ENCODE results near the gene MAPK11.

MAPK11 gene

DNA sequence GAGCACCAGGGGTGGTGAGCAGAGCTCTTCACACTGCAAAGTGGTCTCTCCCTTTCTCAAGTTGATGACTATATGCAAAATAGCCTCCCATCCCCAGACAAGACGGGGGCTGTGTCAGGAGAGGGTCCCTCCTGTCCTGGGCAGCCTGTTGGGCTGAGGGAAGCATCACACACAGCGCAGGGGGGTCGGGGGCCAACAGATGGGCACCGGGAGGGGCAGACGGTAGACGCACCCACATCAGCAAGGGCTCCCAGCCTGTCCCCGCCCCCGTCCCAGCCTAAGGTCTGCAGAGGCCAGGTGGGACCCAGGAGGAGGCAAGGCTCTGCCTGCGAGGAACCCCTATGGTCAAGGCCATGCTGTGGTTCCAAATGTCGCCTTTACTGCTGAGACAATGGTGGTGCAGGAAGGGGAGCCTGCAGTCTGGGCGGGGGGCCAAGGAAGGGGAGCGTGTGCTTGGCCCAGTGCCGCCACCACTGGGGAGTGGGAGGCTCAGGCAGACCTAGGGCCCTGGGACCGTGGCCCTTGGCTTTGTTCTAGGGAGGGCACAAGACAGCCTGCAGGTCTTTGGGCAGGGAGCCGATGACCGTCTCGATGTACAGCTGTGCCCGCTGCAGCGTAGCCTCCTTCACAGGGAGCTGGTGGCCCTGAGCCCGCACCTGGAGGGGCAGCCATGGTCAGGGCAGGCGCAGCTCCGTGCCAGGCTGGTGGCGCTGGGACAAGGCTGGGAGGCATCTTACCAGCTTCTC is 41.6 kb upstream of the MAPK11 start:
- no peaks in the 10 kb centered on the region for H3K36me3 Mint-ChIP-seq (ENCODE audit: low read depth)
- no peak overlapping the region for H3K27ac Mint-ChIP-seq
- H3K4me1 Mint-ChIP-seq (ENCODE audit: low read depth), result peaks cover 18% of the 10 kb centered on the region
- peaks cover 6% of the 10 kb centered on the region for H3K27me3 Mint-ChIP-seq
- no peaks in the 10 kb centered on the region for H3K9me3 Mint-ChIP-seq
- H3K4me3 Mint-ChIP-seq, result no peak overlapping the region
- DNase-seq, result no peak

- H3K27ac Mint-ChIP-seq, result no peak overlapping the region
- no peak for DNase-seq
- H3K36me3 Mint-ChIP-seq (ENCODE audit: low read depth), result no peaks in the 10 kb centered on the region
- H3K9me3 Mint-ChIP-seq, result no peaks in the 10 kb centered on the region
- peaks cover 22% of the 10 kb centered on the region for H3K4me1 Mint-ChIP-seq (ENCODE audit: low read depth)
- H3K4me3 Mint-ChIP-seq, result no peak overlapping the region
- peaks cover 10% of the 10 kb centered on the region for H3K27me3 Mint-ChIP-seq
These were observed 40.8 kb upstream of the MAPK11 start for GRCh38 chr22:50310949-50311444.

- Mint-ChIP-seq H3K9me3 (no peaks in the 10 kb centered on the region), H3K27me3 (peaks cover 16% of the 10 kb centered on the region), H3K4me3 (no peak overlapping the region), H3K27ac (no peak overlapping the region), H3K4me1 (ENCODE audit: low read depth) (peaks cover 21% of the 10 kb centered on the region), H3K36me3 (ENCODE audit: low read depth) (no peaks in the 10 kb centered on the region)
- no peak for DNase-seq
These were observed 40.0 kb upstream of the MAPK11 start for GRCh38 chr22:50310031-50310722.

DNA sequence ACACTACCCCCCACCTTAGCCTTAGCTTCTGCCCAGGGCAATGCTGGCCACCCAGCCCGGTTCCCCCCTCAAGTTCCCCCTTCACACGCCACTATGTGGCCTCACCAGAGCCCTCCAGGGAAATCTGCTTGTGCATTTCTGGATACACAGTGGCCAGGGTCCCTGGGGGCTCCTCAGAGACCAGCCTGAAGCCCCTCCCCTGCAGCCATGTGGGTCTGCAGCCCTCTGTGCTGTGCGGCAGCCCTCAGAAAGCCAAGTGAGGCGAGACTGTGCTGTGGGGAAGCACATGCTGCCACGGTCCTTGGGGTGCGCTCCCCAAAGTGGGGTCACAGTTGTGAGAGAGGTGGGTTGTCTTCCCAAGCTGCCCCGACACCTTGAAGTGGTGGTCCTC is 39.4 kb upstream of the MAPK11 start:
- no peak overlapping the region for H3K4me3 Mint-ChIP-seq

DNA sequence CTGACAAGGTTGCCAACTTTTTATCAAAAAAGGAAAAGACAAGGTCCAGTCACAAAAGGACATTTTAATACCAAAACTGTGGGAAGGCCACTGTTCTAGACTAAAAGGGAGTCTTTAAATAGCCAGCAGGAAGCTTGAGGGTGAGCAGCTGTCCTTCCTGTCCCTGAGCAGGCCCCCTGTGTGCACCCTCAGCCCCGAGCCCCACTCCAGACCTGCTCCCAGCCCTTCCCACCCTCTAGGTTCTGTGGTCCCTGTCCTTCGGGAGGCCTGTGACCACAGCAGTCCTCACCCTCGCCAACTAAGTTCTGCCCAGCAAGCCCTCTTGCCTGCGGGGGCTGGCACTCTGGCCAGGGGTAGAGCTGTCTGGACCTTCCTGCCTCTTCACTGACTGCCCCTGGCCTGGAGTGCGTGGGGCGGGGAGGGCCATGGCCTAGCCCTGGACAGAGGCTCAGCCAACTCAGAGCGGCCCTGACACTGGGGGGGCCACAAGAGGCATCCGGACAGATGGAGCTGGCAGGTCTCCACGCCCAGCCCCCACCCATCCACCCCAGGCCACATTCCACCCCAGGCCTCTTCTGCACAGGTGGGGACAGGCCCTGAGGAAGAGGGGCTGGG is 38.9 kb upstream of the MAPK11 start:
- Mint-ChIP-seq H3K27me3 (peaks cover 25% of the 10 kb centered on the region), H3K9me3 (no peaks in the 10 kb centered on the region), H3K36me3 (ENCODE audit: low read depth) (no peaks in the 10 kb centered on the region), H3K27ac (no peak overlapping the region), H3K4me3 (no peak overlapping the region), H3K4me1 (ENCODE audit: low read depth) (peaks cover 12% of the 10 kb centered on the region)
- no peak for DNase-seq

More for the DNA sequence above, 39.4 kb upstream of the MAPK11 start:
- peaks cover 21% of the 10 kb centered on the region for H3K27me3 Mint-ChIP-seq
- H3K27ac Mint-ChIP-seq, result no peak overlapping the region
- H3K9me3 Mint-ChIP-seq, result no peaks in the 10 kb centered on the region
- peaks cover 17% of the 10 kb centered on the region for H3K4me1 Mint-ChIP-seq (ENCODE audit: low read depth)
- H3K36me3 Mint-ChIP-seq (ENCODE audit: low read depth), result no peaks in the 10 kb centered on the region
- DNase-seq, result no peak

- Mint-ChIP-seq H3K4me1 (ENCODE audit: low read depth) (peaks cover 7% of the 10 kb centered on the region), H3K27me3 (peaks cover 27% of the 10 kb centered on the region), H3K27ac (no peak overlapping the region)
These were observed 38.4 kb upstream of the MAPK11 start for GRCh38 chr22:50308597-50308935.

GRCh38 chr22:50307890-50308596 is 37.9 kb upstream of the MAPK11 start:
- peaks cover 6% of the 10 kb centered on the region for H3K4me1 Mint-ChIP-seq (ENCODE audit: low read depth)
- no peaks in the 10 kb centered on the region for H3K9me3 Mint-ChIP-seq

More at GRCh38 chr22:50308597-50308935, 38.4 kb upstream of the MAPK11 start:
- Mint-ChIP-seq H3K4me3 (no peak overlapping the region), H3K36me3 (ENCODE audit: low read depth) (no peaks in the 10 kb centered on the region), H3K9me3 (no peaks in the 10 kb centered on the region)
- no peak for DNase-seq

DNA sequence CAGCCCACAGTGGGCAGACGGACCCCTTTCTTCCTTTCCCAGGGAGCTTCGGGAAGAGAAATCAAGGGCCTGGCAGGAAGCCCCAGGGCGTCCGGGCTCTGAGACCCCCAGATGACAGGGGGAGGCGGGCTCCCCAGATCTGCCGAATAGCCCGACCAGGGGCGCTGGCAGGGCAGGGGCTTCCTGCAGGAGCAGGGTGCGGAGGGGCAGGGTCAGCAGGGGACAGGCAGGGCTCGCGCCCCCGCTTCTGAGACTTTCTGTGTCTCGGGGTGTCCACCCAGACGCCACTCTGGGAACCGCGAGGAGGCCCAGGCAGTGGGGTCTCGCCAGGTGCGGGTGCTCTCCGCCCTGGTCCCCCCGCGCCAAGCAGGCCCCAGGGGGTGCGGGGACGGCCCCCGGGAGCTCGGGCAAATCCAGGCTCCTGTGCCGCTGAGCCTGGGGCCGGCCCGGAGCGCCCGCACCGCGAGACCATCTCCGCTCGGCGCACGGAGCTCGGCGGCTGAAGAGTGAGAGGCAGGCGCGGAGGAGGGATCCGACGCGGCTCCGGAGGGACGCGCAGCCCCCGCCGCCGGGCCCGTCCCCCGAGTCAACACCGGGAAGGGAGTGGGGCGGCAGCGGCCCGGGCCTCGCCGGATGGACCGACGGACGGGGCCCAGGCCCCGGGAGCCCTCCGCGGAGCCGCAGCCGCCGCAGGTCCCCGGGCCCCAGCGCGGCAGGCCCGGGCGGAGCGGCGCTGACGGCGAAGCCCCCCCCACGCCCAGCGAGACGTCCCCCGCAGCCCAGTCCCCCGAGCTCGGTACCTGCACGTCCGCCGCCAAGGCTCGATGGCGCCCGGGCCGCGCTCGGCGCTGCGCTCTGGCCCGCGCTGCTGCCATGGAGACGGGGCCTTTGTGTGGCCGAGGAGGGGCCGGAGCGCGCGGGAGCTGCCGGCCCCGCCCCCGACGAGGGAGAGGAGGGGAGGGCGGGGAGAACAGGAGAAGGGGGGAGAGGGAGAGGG is 36.9 kb upstream of the MAPK11 start, which contains the start of gene PLXNB2:
PLXNB2 (minus strand) TSS at position 894 of the 997 bp plus-strand sequence. CDS start 17,062 bp downstream, outside the sequence.
- H3K4me3 Mint-ChIP-seq, result no peak within 1 kb of the TSS

More at GRCh38 chr22:50307890-50308596, 37.9 kb upstream of the MAPK11 start:
- DNase-seq, result no peak
- H3K27ac Mint-ChIP-seq, result no peak overlapping the region
- H3K27me3 Mint-ChIP-seq, result peaks cover 30% of the 10 kb centered on the region
- no peak overlapping the region for H3K4me3 Mint-ChIP-seq
- H3K36me3 Mint-ChIP-seq (ENCODE audit: low read depth), result no peaks in the 10 kb centered on the region

DNA sequence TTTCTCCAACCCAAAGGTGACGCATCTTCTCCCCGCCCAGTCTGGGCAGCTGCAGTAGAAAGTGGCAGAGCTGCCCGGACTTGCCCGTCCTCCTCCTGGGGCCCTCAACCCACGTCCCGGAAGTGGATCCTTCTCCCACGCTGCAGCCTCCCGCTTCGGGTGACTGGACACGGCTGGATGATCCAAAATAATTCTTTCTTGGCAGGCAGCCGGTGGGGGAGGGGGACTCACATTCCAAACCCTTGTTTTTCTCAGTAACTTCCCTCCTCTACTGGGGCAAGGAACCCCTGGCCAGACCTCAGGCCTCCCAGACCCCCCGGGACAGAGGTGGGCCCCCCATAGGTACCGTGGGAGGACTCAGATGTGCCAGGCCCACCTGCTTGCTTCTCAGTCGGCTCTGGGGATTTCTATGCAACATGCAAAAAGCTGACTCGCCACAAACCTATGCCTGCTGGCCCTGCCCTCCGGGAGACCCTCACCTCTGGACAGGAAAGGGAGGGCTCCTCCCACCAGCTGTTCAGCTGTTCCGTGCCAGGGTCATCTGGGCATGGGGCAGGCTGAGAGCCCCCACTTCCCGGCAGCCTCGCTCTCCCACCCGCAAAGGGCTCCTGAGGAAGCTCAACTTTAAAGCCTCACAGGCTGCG is 35.9 kb upstream of the MAPK11 start:
- Mint-ChIP-seq H3K4me1 (ENCODE audit: low read depth) (peaks cover 6% of the 10 kb centered on the region), H3K27me3 (peaks cover 40% of the 10 kb centered on the region), H3K27ac (no peak overlapping the region), H3K4me3 (peak overlapping the region; percentile 60), H3K9me3 (no peaks in the 10 kb centered on the region), H3K36me3 (ENCODE audit: low read depth) (no peaks in the 10 kb centered on the region)
- no peak for DNase-seq

More for the DNA sequence above, 36.9 kb upstream of the MAPK11 start, which contains the start of gene PLXNB2:
- Mint-ChIP-seq H3K27me3 (peaks cover 35% of the 10 kb centered on the region), H3K27ac (no peak within 1 kb of the TSS), H3K9me3 (no peaks in the 10 kb centered on the region), H3K4me1 (ENCODE audit: low read depth) (peaks cover 6% of the 10 kb centered on the region), H3K36me3 (ENCODE audit: low read depth) (no peaks in the 10 kb centered on the region)
- DNase-seq, result peak; percentile 58

DNA sequence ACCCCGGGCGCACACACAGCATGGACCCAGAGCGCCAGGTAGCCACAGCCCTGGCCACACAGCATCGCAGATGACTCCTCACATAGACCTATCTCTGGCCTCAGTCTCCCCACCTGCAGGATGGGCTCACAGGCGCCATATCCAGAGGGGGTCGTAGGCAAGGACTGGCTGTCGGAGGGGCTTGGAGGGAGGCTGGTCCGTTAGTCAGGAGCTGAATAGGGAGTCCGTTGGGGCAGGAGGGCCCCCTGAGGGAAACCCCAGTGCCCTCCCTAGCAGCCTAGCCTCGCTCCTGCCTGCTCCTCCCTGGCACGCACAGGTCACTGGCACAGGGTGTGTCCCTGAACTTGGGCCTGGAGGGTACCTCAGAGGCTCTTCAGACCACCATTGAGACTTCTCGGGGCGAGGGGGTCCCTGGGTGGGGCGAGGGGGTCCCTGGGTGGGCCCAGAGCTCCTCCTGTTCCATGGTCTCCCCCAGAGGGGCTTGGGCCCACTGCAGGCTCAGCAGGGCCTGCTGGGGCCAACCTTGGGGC is 35.3 kb upstream of the MAPK11 start:
- Mint-ChIP-seq H3K27me3 (peaks cover 42% of the 10 kb centered on the region), H3K4me3 (no peak overlapping the region), H3K27ac (no peak overlapping the region), H3K9me3 (no peaks in the 10 kb centered on the region), H3K4me1 (ENCODE audit: low read depth) (peaks cover 6% of the 10 kb centered on the region), H3K36me3 (ENCODE audit: low read depth) (no peaks in the 10 kb centered on the region)
- no peak for DNase-seq

DNA sequence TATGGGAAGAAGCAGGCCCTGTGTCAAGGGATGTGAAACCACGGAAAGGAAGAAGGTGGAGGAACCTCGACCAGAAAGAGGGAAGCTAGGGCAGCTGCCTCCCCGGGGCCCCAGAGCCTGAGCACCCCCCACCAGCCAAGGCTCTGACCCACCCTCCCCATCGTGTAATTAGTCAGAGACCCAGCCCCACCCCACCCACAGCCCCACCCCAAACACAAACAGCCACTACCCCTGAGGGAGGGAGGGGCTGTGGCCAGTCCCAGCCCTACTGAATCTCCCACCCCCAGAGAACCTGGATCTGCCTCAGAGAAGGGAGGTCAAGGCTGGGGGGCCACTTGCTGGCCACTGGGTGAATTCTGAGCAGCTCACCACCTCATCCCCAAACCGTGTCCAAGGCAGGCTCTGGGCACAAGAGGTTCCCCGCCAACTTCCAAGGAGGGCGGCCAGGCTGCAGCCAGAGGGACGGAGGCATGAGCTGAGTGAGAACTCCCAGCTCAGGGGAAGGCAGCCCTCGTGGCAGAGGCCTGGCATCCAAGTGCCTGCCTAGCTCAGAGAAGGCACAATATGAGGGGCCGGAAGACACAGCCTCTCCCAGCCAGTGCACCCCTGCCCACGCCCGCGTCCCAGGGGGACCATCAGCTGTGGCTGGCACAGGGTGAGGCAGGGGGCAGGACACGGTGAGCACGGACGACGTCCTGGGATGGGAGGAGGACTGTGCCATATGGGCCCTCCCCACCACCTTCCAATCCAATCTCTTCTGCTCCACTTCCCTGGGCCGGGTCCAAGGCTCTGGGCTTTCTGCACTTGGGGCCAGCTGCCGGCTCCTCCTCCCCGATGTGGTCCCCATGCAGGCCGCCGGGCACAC is 34.6 kb upstream of the MAPK11 start:
- H3K4me3 Mint-ChIP-seq, result no peak overlapping the region
- DNase-seq, result no peak
- H3K27me3 Mint-ChIP-seq, result peaks cover 42% of the 10 kb centered on the region

DNA sequence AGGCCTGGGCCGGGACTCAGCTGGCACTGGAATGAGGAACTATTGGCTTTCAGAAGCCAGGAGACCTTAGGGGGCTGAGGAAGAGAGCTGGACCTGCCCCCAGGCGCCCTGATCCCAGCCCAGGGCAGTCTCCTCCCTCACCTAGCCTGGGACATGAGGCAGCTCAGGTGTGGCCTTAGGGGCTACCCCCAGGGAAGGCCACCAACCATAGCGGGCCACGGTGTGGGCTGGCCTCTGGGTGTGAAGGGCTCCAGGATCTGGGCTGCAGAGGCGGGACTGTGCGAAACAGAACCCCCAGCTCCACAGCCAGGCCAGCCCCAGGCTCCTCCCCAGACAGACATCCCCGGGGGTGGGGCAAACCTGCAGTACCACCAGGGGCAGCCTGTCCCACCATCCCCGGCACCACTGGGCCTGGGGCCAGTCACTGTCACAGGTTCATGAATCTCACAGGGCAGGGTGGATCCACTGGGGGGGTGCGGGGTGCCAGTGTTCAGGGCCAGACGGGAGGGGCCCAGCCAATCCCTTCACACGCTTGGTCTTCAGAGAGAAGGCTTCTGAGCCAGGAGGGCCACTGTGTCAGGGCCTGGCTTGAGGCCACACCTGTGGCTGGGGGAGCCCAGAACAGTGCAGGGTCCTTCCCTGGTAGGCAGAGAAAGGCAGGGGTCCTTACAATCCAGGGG is 33.8 kb upstream of the MAPK11 start:
- Mint-ChIP-seq H3K4me3 (no peak overlapping the region), H3K4me1 (ENCODE audit: low read depth) (peaks cover 6% of the 10 kb centered on the region), H3K36me3 (ENCODE audit: low read depth) (no peaks in the 10 kb centered on the region), H3K9me3 (no peaks in the 10 kb centered on the region), H3K27me3 (peaks cover 43% of the 10 kb centered on the region), H3K27ac (no peak overlapping the region)
- DNase-seq, result no peak

More for the DNA sequence above, 34.6 kb upstream of the MAPK11 start:
- H3K36me3 Mint-ChIP-seq (ENCODE audit: low read depth), result no peaks in the 10 kb centered on the region
- H3K9me3 Mint-ChIP-seq, result no peaks in the 10 kb centered on the region
- H3K27ac Mint-ChIP-seq, result no peak overlapping the region
- H3K4me1 Mint-ChIP-seq (ENCODE audit: low read depth), result peaks cover 6% of the 10 kb centered on the region
